Loucy (cell line): ENCODE measurements around the gene SUGP2.

ENCODE experiments used
- H2AFZ ChIP-seq: fragments of 200-600 bp; sonication (generic); 2 replicates; pipeline ENCODE4 v1.6.0; 2016; ENCODE audit warnings: antibody characterized with exemption, mild to moderate bottlenecking, low read length, moderate library complexity
- H3F3A ChIP-seq: fragments of 200-600 bp; 2 replicates; pipeline ENCODE4 v1.6.0; 2016; ENCODE audit warnings: antibody characterized with exemption, low read depth, mild to moderate bottlenecking
- H3K27me3 ChIP-seq: fragments of 200-600 bp; sonication (generic); 2 replicates; pipeline ENCODE4 v1.6.1; 2014; ENCODE audit warnings: low read length, mild to moderate bottlenecking; ENCODE audit not compliant: insufficient read depth, poor library complexity, severe bottlenecking
- H3K36me3 ChIP-seq: fragments of 200-600 bp; sonication (generic); 2 replicates; pipeline ENCODE4 v1.6.1; 2016; ENCODE audit warnings: low read length; ENCODE audit not compliant: insufficient read depth
- H3K4me1 ChIP-seq: fragments of 200-600 bp; sonication (generic); 2 replicates; pipeline ENCODE4 v1.5.1; 2014; ENCODE audit warnings: low read length, mild to moderate bottlenecking; ENCODE audit not compliant: insufficient read depth, poor library complexity, severe bottlenecking
- H3K4me2 ChIP-seq: fragments of 200-600 bp; sonication (generic); 2 replicates; pipeline ENCODE4 v1.6.0; 2014; ENCODE audit warnings: antibody characterized with exemption, low read length, low read depth, mild to moderate bottlenecking; ENCODE audit not compliant: poor library complexity, severe bottlenecking
- H3K4me3 ChIP-seq: fragments of 200-600 bp; sonication (generic); 2 replicates; pipeline ENCODE4 v1.5.1; 2014; ENCODE audit warnings: low read length, mild to moderate bottlenecking, mixed read lengths; ENCODE audit not compliant: poor library complexity, severe bottlenecking
- H3K79me2 ChIP-seq: fragments of 200-600 bp; sonication (generic); 2 replicates; pipeline ENCODE4 v1.6.1; 2014; ENCODE audit warnings: low read length; ENCODE audit not compliant: insufficient read depth
- H3K9ac ChIP-seq: fragments of 200-600 bp; sonication (generic); 2 replicates; pipeline ENCODE4 v1.6.0; 2014; ENCODE audit warnings: mild to moderate bottlenecking, low read depth, low read length, moderate library complexity; ENCODE audit not compliant: poor library complexity, severe bottlenecking
- H3K9me2 ChIP-seq: fragments of 200-600 bp; sonication (generic); replicated peaks from 2 replicates; pipeline ENCODE4 v1.6.1; 2016; ENCODE audit warnings: low read depth, low read length, mixed read lengths
- H3K9me3 ChIP-seq: fragments of 200-600 bp; sonication (generic); 2 replicates; pipeline ENCODE4 v1.6.1; 2014; ENCODE audit warnings: mild to moderate bottlenecking, antibody characterized with exemption, low read length, low read depth; ENCODE audit not compliant: insufficient read depth
- H4K20me1 ChIP-seq: fragments of 200-600 bp; sonication (generic); 2 replicates; pipeline ENCODE4 v1.6.0; 2014; ENCODE audit warnings: antibody characterized with exemption, low read length, mild to moderate bottlenecking; ENCODE audit not compliant: insufficient read depth, poor library complexity, severe bottlenecking
- EZH2phosphoT487 ChIP-seq: fragments of 200-600 bp; IDR thresholded peaks from 2 replicates; pipeline ENCODE4 v1.6.1; 2018; ENCODE audit warnings: antibody characterized with exemption, mild to moderate bottlenecking, moderate library complexity, borderline replicate concordance
- TF ChIP-seq, protein P1 (sequence below): fragments of 200-600 bp; sonication (generic); conservative IDR thresholded peaks from 2 replicates; pipeline ENCODE4 v1.5.1; 2014; ENCODE audit warnings: mild to moderate bottlenecking, antibody characterized with exemption, low read length

SUGP2 gene

DNA sequence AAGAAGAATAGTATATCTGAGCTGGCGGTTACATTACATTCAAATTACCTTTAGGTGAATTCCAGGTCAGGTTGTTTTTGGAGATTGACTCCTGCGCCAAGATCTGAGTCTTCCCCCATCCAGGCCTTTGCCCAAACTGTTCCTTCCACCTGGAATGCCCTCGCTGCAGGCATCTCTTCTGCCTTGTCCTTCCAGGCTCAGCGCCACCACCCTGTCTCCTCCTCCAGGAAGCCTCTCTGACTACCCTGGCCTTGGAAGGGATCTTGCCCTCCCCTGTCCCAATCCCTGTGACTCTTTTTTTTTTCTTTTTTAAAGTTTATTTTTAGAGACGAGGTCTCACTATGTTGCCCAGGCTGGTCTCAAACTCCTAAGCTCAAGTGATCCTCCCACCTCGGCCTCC, 90.6 kb downstream of the SUGP2 start:
- no peaks in the 10 kb centered on the region for H3K27me3 ChIP-seq
- H3K4me1 ChIP-seq: no peaks in the 10 kb centered on the region
- no peak overlapping the region for H3K4me2 ChIP-seq
- no peak overlapping the region for H3K4me3 ChIP-seq
- no peak for TF ChIP-seq EZH2phosphoT487
- TF ChIP-seq, protein P1, sequence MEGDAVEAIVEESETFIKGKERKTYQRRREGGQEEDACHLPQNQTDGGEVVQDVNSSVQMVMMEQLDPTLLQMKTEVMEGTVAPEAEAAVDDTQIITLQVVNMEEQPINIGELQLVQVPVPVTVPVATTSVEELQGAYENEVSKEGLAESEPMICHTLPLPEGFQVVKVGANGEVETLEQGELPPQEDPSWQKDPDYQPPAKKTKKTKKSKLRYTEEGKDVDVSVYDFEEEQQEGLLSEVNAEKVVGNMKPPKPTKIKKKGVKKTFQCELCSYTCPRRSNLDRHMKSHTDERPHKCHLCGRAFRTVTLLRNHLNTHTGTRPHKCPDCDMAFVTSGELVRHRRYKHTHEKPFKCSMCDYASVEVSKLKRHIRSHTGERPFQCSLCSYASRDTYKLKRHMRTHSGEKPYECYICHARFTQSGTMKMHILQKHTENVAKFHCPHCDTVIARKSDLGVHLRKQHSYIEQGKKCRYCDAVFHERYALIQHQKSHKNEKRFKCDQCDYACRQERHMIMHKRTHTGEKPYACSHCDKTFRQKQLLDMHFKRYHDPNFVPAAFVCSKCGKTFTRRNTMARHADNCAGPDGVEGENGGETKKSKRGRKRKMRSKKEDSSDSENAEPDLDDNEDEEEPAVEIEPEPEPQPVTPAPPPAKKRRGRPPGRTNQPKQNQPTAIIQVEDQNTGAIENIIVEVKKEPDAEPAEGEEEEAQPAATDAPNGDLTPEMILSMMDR: no peak
- H3K9ac ChIP-seq: no peak overlapping the region
- no peaks in the 10 kb centered on the region for H3F3A ChIP-seq
- no peaks in the 10 kb centered on the region for H3K36me3 ChIP-seq
- H2AFZ ChIP-seq: no peak overlapping the region
- no peaks in the 10 kb centered on the region for H3K9me2 ChIP-seq
- H4K20me1 ChIP-seq: no peaks in the 10 kb centered on the region
- H3K9me3 ChIP-seq: no peaks in the 10 kb centered on the region
- peaks cover 7% of the 10 kb centered on the region; the same call in 1 of the 2 replicates for H3K79me2 ChIP-seq

DNA sequence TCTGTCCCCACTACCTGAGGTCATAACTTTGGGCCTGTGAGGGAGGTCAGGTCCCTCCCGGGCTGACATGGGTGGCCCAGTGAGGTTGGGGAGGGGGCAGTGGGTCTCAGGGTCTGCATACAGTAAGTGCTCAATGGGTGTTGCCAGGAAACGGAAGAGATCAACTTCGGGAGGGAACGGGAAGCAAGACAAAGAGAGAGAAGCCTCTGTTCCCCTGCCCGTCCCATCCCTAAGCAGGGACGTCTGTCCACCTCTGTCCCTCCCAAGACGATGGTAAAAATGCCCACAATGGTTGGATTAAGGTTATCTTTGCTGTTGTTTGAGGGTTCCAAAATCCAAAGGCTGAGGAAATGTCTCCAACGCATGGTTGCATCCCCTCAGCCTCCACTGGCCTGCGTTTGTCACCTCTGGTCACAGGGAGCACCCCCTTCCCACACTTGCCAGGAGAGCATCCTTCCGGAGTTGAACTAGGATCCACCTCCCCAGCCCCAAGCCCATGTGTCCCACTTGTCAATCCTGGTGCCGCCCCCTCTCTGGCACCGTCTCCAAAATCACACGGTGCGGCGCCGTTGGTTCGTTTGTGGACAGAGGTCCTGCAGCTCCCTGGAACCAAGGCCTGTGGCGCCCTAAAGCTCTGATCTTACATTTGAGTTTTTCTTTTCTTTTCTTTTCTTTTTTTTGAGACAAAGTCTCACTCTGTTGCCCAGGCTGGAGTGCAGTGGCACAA, 91.5 kb downstream of the SUGP2 start:
- Histone ChIP-seq H3K9ac (no peak overlapping the region), H3K9me2 (no peaks in the 10 kb centered on the region), H3K79me2 (peaks cover 7% of the 10 kb centered on the region; the same call in 1 of the 2 replicates), H3K4me2 (no peak overlapping the region), H2AFZ (0 out of 2 replicates have a peak overlapping the region, but pooled peaks have one; percentile 47), H3K27me3 (no peaks in the 10 kb centered on the region), H4K20me1 (no peaks in the 10 kb centered on the region), H3K4me1 (no peaks in the 10 kb centered on the region), H3K4me3 (no peak overlapping the region), H3K36me3 (no peaks in the 10 kb centered on the region), H3K9me3 (no peaks in the 10 kb centered on the region), H3F3A (no peaks in the 10 kb centered on the region)
- TF ChIP-seq, protein P1: no peak
- TF ChIP-seq EZH2phosphoT487: no peak
